ENCODE measurements around the gene PEX11G.
"Not testable (repeated sequence)": the region's sequence is repeated elsewhere in the genome, so short reads cannot be mapped to it uniquely, and the experiment has no call there.

Gene PEX11G

GRCh38 chr19:7454998-7455397, 33.8 kb downstream of the PEX11G start:
- H3F3A ChIP-seq (ENCODE audit: insufficient read depth, low read length) = no peaks in the 10 kb centered on the region
- no peaks in the 10 kb centered on the region for H3K9me2 ChIP-seq (replicated peaks; ENCODE audit: insufficient read depth, low read length)
- no peak overlapping the region for H3K4me3 ChIP-seq (ENCODE audit: low read length)
- H4K20me1 ChIP-seq (ENCODE audit: insufficient read depth, low read length) = no peaks in the 10 kb centered on the region
- H3K9me3 ChIP-seq (replicated peaks; ENCODE audit: insufficient read depth, low read length) = no peaks in the 10 kb centered on the region
- peaks cover 8% of the 10 kb centered on the region; the same call in 1 of the 2 replicates for H3K36me3 ChIP-seq (replicated peaks; ENCODE audit: insufficient read depth, low read length)
- H3K9ac ChIP-seq (ENCODE audit: low read length) = no peak overlapping the region
- H3K79me2 ChIP-seq (ENCODE audit: low read length) = 0 out of 2 replicates have a peak, but pooled peaks cover 8% of the 10 kb centered on the region
- DNase-seq = no peak
- no peak overlapping the region for H2AFZ ChIP-seq (ENCODE audit: low read length)
- no peaks in the 10 kb centered on the region for H3K27me3 ChIP-seq (replicated peaks; ENCODE audit: insufficient read depth, low read length)
- no peak for TF ChIP-seq EZH2 (optimal IDR thresholded peaks at IDR 0.05; ENCODE audit: low read depth, low read length)
- TF ChIP-seq, protein P1, sequence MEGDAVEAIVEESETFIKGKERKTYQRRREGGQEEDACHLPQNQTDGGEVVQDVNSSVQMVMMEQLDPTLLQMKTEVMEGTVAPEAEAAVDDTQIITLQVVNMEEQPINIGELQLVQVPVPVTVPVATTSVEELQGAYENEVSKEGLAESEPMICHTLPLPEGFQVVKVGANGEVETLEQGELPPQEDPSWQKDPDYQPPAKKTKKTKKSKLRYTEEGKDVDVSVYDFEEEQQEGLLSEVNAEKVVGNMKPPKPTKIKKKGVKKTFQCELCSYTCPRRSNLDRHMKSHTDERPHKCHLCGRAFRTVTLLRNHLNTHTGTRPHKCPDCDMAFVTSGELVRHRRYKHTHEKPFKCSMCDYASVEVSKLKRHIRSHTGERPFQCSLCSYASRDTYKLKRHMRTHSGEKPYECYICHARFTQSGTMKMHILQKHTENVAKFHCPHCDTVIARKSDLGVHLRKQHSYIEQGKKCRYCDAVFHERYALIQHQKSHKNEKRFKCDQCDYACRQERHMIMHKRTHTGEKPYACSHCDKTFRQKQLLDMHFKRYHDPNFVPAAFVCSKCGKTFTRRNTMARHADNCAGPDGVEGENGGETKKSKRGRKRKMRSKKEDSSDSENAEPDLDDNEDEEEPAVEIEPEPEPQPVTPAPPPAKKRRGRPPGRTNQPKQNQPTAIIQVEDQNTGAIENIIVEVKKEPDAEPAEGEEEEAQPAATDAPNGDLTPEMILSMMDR (IDR thresholded peaks at IDR 0.05; ENCODE audit: low read length) = no peak
- TF ChIP-seq EZH2phosphoT487 (IDR thresholded peaks at IDR 0.05; ENCODE audit: low read length) = no peak
- no peak overlapping the region for H3K27ac ChIP-seq (ENCODE audit: low read length)
- no peaks in the 10 kb centered on the region for H3K4me1 ChIP-seq (ENCODE audit: low read length)
- no peak overlapping the region for H3K4me2 ChIP-seq (ENCODE audit: low read depth, low read length)

DNA sequence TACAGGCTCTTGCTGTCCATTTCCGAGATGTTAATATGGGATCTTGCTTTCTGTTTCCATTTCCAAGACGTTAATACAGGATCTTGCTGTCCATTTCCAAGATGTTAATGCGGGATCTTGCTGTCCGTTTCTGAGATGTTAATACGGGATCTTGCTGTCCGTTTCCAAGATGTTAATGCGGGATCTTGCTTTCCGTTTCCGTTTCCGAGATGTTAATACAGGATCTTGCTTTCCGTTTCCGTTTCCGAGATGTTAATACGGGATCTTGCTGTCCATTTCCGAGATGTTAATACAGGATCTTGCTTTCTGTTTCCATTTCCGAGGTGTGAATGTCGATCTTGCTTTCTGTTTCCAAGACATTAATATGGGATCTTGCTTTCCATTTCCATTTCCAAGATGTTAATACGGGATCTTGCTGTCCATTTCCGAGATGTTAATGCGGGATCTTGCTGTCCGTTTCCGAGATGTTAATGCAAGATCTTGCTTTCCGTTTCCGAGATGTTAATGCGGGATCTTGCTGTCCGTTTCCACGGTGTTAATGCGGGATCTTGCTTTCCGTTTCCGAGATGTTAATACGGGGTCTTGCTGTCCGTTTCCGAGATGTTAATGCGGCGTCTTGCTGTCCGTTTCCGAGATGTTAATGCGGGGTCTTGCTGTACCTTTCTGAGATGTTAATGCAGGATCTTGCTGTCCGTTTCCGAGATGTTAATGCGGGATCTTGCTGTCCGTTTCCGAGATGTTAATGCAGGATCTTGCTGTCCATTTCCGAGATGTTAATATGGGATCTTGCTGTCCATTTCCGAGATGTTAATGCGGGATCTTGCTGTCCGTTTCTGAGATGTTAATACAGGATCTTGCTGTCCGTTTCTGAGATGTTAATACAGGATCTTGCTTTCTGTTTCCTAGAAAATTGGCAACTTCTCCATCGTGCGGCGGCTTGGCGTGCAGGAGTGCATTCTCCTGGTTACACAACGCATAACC, 38.3 kb downstream of the PEX11G start:
- Histone ChIP-seq H3K79me2 (ENCODE audit: low read length) (0 out of 2 replicates have a peak, but pooled peaks cover 8% of the 10 kb centered on the region), H3K4me2 (ENCODE audit: low read depth, low read length) (no peak overlapping the region), H2AFZ (ENCODE audit: low read length) (no peak overlapping the region), H4K20me1 (ENCODE audit: insufficient read depth, low read length) (no peaks in the 10 kb centered on the region), H3K4me1 (ENCODE audit: low read length) (no peaks in the 10 kb centered on the region), H3K36me3 (replicated peaks; ENCODE audit: insufficient read depth, low read length) (peaks cover 8% of the 10 kb centered on the region; the same call in 1 of the 2 replicates), H3K27me3 (replicated peaks; ENCODE audit: insufficient read depth, low read length) (no peaks in the 10 kb centered on the region), H3K9ac (ENCODE audit: low read length) (no peak overlapping the region), H3K9me2 (replicated peaks; ENCODE audit: insufficient read depth, low read length) (no peaks in the 10 kb centered on the region), H3K27ac (ENCODE audit: low read length) (no peak overlapping the region), H3F3A (ENCODE audit: insufficient read depth, low read length) (no peaks in the 10 kb centered on the region), H3K4me3 (ENCODE audit: low read length) (no peak overlapping the region), H3K9me3 (replicated peaks; ENCODE audit: insufficient read depth, low read length) (no peaks in the 10 kb centered on the region)
- peak; percentile 64 for DNase-seq
- TF ChIP-seq, protein P1 (IDR thresholded peaks at IDR 0.05; ENCODE audit: low read length) = no peak
- no peak for TF ChIP-seq EZH2phosphoT487 (IDR thresholded peaks at IDR 0.05; ENCODE audit: low read length)
- TF ChIP-seq EZH2 (optimal IDR thresholded peaks at IDR 0.05; ENCODE audit: low read depth, low read length) = no peak

DNA sequence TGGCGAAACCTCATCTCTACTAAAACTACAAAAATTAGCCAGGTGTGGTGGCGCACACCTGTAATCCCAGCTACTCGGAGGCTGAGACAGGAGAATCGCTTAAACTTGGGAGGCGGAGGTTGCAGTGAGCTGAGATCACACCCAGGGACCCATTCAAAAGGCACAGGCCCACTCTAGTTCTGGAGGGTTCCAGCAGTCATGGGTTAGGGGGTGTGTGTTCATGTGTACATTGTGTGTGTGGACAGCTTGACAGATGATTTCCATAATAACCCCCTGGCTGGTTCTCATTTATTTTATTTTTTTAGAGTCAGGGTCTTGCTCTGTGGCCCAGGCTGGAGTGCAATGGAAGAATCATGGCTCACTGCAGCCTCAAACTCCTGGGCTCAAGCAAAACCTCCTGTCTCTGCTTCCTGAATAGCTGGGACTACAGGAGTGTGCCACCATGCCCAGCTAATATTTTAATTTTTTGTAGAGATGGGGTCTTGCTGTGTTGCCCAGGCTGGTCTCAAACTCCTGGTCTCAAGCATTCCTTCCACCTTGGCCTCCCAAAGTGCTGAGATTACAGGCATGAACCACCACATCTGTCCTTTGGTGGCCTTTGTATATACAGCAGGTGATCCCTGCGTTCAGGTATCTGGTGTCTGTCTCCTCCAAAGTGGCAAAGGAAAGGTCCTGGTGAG, 39.3 kb downstream of the PEX11G start:
- H4K20me1 ChIP-seq (ENCODE audit: insufficient read depth, low read length); H3K9me2 ChIP-seq (replicated peaks; ENCODE audit: insufficient read depth, low read length); H3K27me3 ChIP-seq (replicated peaks; ENCODE audit: insufficient read depth, low read length); H3F3A ChIP-seq (ENCODE audit: insufficient read depth, low read length); H3K9me3 ChIP-seq (replicated peaks; ENCODE audit: insufficient read depth, low read length); H3K4me1 ChIP-seq (ENCODE audit: low read length); DNase-seq; H3K4me2 ChIP-seq (ENCODE audit: low read depth, low read length); H3K27ac ChIP-seq (ENCODE audit: low read length); H3K4me3 ChIP-seq (ENCODE audit: low read length); H3K9ac ChIP-seq (ENCODE audit: low read length); H3K79me2 ChIP-seq (ENCODE audit: low read length); H3K36me3 ChIP-seq (replicated peaks; ENCODE audit: insufficient read depth, low read length); H2AFZ ChIP-seq (ENCODE audit: low read length): not testable (repeated sequence)

Data from MM.1S (cell line).